GM12878 (cell line): ENCODE measurements around the gene DOCK9. TPM values are rescaled to one million over a fixed set of nuclear protein-coding genes. Genes with fewer than 3 reads are reported as not detected.

ENCODE experiments used
- ATAC-seq: fragments of 200-7000 bp; cut with Tn5 transposase; 3 replicates; pipeline ENCODE4 v1.9.1; 2020; ENCODE audit warnings: mild to moderate bottlenecking, moderate library complexity
- BruUV-seq: library from RNA; stranded (reverse); fragments of 400-500 nt; replicated peaks from 2 replicates; lab custom pipeline; 2021; lab: Mats Ljungman, UMichigan
- CTCF ChIA-PET: fragments of 300-600 bp; sonication (Branson Sonifier 250); formaldehyde crosslinking; extraction: SDS; loops from one replicate; lab custom pipeline; 2021; ENCODE audit warnings: inconsistent platforms; lab: Yijun Ruan, JAX
- POLR2A ChIA-PET: fragments of 350-600 bp; formaldehyde crosslinking; extraction: SDS; loops from one replicate; lab custom pipeline; 2021; ENCODE audit warnings: inconsistent platforms; lab: Charles Lee
- RAD21 ChIA-PET: fragments of 300-600 bp; sonication (Branson Sonifier 250); formaldehyde crosslinking; loops from one replicate; lab custom pipeline; 2023; ENCODE audit warnings: antibody characterized with exemption; ENCODE audit not compliant: unreplicated experiment; lab: Charles Lee
- SMC1A ChIA-PET: fragments of 300-600 bp; sonication (Branson Sonifier 250); formaldehyde crosslinking; loops from one replicate; lab custom pipeline; 2023; ENCODE audit not compliant: unreplicated experiment, uncharacterized antibody; lab: Charles Lee
- DNase-seq: peaks from one replicate; pipeline ENCODE4 v3.0.0-alpha.2; 2011; ENCODE audit warnings: low read depth, low spot score
- FAIRE-seq: peaks from 3 replicates; lab custom pipeline; 2011; peaks lifted over from hg19 to GRCh38; lab: Jason Lieb, UNC
- H2AFZ ChIP-seq: 2 replicates; pipeline ENCODE4 v1.6.0; 2011; ENCODE audit warnings: low read depth, low read length, control low read depth; ENCODE audit not compliant: control insufficient read depth
- H3K27ac ChIP-seq: 2 replicates; pipeline ENCODE4 v1.5.1; 2011; ENCODE audit warnings: control low read depth; ENCODE audit not compliant: control insufficient read depth, insufficient read depth
- H3K27me3 ChIP-seq, 2 experiments: replicated peaks in 1 of 2; 2 replicates each; pipeline versions ENCODE4 v1.6.0 to v1.6.1; 2011; ENCODE audit warnings: low read length in 1 of 2; ENCODE audit not compliant: control insufficient read depth in 2 of 2, insufficient read depth in 2 of 2
- H3K36me3 ChIP-seq, 2 experiments: 2 replicates each; pipeline ENCODE4 v1.5.1; 2011; ENCODE audit warnings: low read length in 1 of 2; ENCODE audit not compliant: control insufficient read depth in 2 of 2, insufficient read depth in 2 of 2
- H3K4me1 ChIP-seq: 2 replicates; pipeline ENCODE4 v1.6.1; 2011; ENCODE audit warnings: mild to moderate bottlenecking, low read length, moderate library complexity, mixed read lengths; ENCODE audit not compliant: control insufficient read depth, insufficient read depth
- H3K4me2 ChIP-seq: 2 replicates; pipeline ENCODE4 v1.6.0; 2011; ENCODE audit warnings: control low read depth; ENCODE audit not compliant: control insufficient read depth, insufficient read depth
- H3K4me3 ChIP-seq: fragments of 200-600 bp; sonication (generic); 2 replicates; pipeline ENCODE4 v1.5.1; 2016
- H3K79me2 ChIP-seq: 2 replicates; pipeline ENCODE4 v1.6.0; 2011; ENCODE audit warnings: low read length; ENCODE audit not compliant: control insufficient read depth, insufficient read depth
- H3K9ac ChIP-seq: 2 replicates; pipeline ENCODE4 v1.8.0; 2011; ENCODE audit warnings: low read length, control low read depth, mixed read lengths; ENCODE audit not compliant: control insufficient read depth, insufficient read depth
- H3K9me3 ChIP-seq: replicated peaks from 3 replicates; pipeline ENCODE4 v1.5.1; 2011; ENCODE audit warnings: mild to moderate bottlenecking, low read length; ENCODE audit not compliant: control insufficient read depth, insufficient read depth
- H4K20me1 ChIP-seq: 2 replicates; pipeline ENCODE4 v1.6.0; 2011; ENCODE audit not compliant: control insufficient read depth, insufficient read depth
- BCL11A ChIP-seq: IDR thresholded peaks from 2 replicates; pipeline ENCODE4 v1.6.1; 2011; ENCODE audit warnings: low read depth, low read length
- CBX3 ChIP-seq: fragments of 200-600 bp; sonication (generic); IDR thresholded peaks from 2 replicates; pipeline ENCODE4 v1.6.1; 2016; ENCODE audit warnings: low read depth, borderline replicate concordance
- ELK1 ChIP-seq: IDR thresholded peaks from 2 replicates; pipeline ENCODE4 v1.6.1; 2012; ENCODE audit warnings: low read depth, low read length, improper control_type of control experiment
- HSF1 ChIP-seq: fragments of 150-350 bp; IDR thresholded peaks from 2 replicates; pipeline ENCODE4 v1.6.1; 2014; ENCODE audit warnings: mild to moderate bottlenecking, low read depth, low read length
- KDM1A ChIP-seq: fragments of 200-600 bp; sonication (generic); IDR thresholded peaks from 2 replicates; pipeline ENCODE4 v1.6.1; 2016; ENCODE audit warnings: borderline replicate concordance
- POU2F2 ChIP-seq: IDR thresholded peaks from 3 replicates; pipeline ENCODE4 v1.6.1; 2011; ENCODE audit warnings: low read depth, mild to moderate bottlenecking, low read length, borderline replicate concordance
- RFX5 ChIP-seq: IDR thresholded peaks from 2 replicates; pipeline ENCODE4 v1.6.1; 2011; ENCODE audit warnings: low read depth, low read length, improper control_type of control experiment
- SPI1 ChIP-seq: IDR thresholded peaks from 2 replicates; pipeline ENCODE4 v1.6.1; 2011; ENCODE audit warnings: low read depth, mild to moderate bottlenecking, low read length, moderate library complexity, borderline replicate concordance; ENCODE audit not compliant: insufficient read depth
- STAT1 ChIP-seq: fragments of 450-650 bp; conservative IDR thresholded peaks from 2 replicates; pipeline ENCODE4 v1.6.1; 2014; ENCODE audit warnings: antibody characterized with exemption, mild to moderate bottlenecking
- SUZ12 ChIP-seq: fragments of 200-600 bp; sonication (generic); IDR thresholded peaks from one replicate; pipeline ENCODE4 v1.6.1; 2018; ENCODE audit warnings: antibody characterized with exemption, mild to moderate bottlenecking; ENCODE audit not compliant: unreplicated experiment
- TAF1 ChIP-seq: IDR thresholded peaks from 2 replicates; pipeline ENCODE4 v1.6.1; 2011; ENCODE audit warnings: mild to moderate bottlenecking, low read depth, low read length, borderline replicate concordance
- ZBTB11 ChIP-seq: fragments of 450-650 bp; formaldehyde crosslinking; IDR thresholded peaks from 2 replicates; pipeline ENCODE4 v1.5.0; 2022; ENCODE audit warnings: mild to moderate bottlenecking, missing genetic modification characterization
- WGBS: methylation state at CpG from one replicate; pipeline ENCODE4 v1.1.6; 2016; ENCODE audit warnings: low lambda C conversion rate; ENCODE audit not compliant: insufficient replicate concordance, insufficient coverage; ENCODE audit errors: missing lambda C conversion rate; 5-methylcytosine and 5-hydroxymethylcytosine counted together
- in situ Hi-C: fragments of 300-500 bp; cut with MboI; formaldehyde crosslinking; loops from 9 replicates; pipeline ENCODE4 v1.14.3; 2018; ENCODE audit warnings: mixed read lengths
- intact Hi-C: fragments of 100-400 bp; cut with micrococcal nuclease; formaldehyde crosslinking; loops from one replicate; pipeline ENCODE4 v1.14.2; 2022; ENCODE audit not compliant: unreplicated experiment
- polyA plus RNA-seq, 11 experiments: library from polyadenylated mRNA; depleted of rRNA in 4 of 11; unstranded in 6 of 11; stranded (reverse) in 5 of 11; fragments of >200 nt; fragmentation: Nextera tagmentation in 4 of 11; fragmentation: Illumina TruSeq in 1 of 11; extraction: Ambion mirVana in 4 of 11; extraction: Trizol in 1 of 11; gene quantifications; 1 replicate in 1 of 11; 2 replicates in 10 of 11; pipeline versions ENCODE4 v1.2.1 to v1.2.3, GENCODE V29; 2011 to 2016; ENCODE audit warnings: inconsistent platforms in 2 of 11, missing spikeins in 2 of 11, low read depth in 1 of 11
- total RNA-seq, 4 experiments: library from RNA; depleted of rRNA in 3 of 4; stranded (reverse); fragments of >200 nt in 3 of 4; fragmentation: Illumina TruSeq in 1 of 4; extraction: Trizol in 1 of 4; gene quantifications; 2 replicates each; pipeline versions ENCODE4 v1.2.1 to v1.2.3, GENCODE V29; 2013 to 2021

DOCK9 gene
- total and polyA plus RNA-seq, 10 of the 15 experiments (the other 5 are each of a cell fraction or from before 2014, with no cell fraction given) = 0.09 to 2.9 (median 0.74) TPM

GRCh38 chr13:98749501-98749900, 228.4 kb downstream of the DOCK9 start:
- no peak overlapping the region for H3K9ac ChIP-seq
- FAIRE-seq (no peak), DNase-seq (no peak), ATAC-seq (no peak)
- POLR2A ChIA-PET = no interaction called here
- no TSS peak for BruUV-seq
- RAD21 ChIA-PET = no interaction called here
- no peaks in the 10 kb centered on the region for H3K79me2 ChIP-seq
- CTCF ChIA-PET = no interaction called here
- H2AFZ ChIP-seq = no peak overlapping the region
- H3K4me2 ChIP-seq = no peak overlapping the region
- intact Hi-C loops = no loop called here
- peaks cover 5% of the 10 kb centered on the region; the same call in 2 of the 3 replicates for H3K9me3 ChIP-seq
- no peak overlapping the region for H3K4me3 ChIP-seq
- H4K20me1 ChIP-seq = no peaks in the 10 kb centered on the region
- no peak overlapping the region for H3K27ac ChIP-seq
- peaks cover 0 to 4% of the 10 kb centered on the region in 2 experiments; a peak in 3 of 4 replicates for H3K27me3 ChIP-seq
- H3K4me1 ChIP-seq = no peaks in the 10 kb centered on the region
- SMC1A ChIA-PET = no interaction called here
- in situ Hi-C loops = no loop called here
- no peaks in the 10 kb centered on the region for H3K36me3 ChIP-seq
- WGBS = 43% methylated on average over 3 of the region's 3 CpGs
- no peak for TF ChIP-seq HSF1
- TF ChIP-seq RFX5 = no peak
- TF ChIP-seq SPI1 = no peak

GRCh38 chr13:98746968-98747367, 230.9 kb downstream of the DOCK9 start:
- Histone ChIP-seq H3K36me3 (no peaks in the 10 kb centered on the region), H2AFZ (no peak overlapping the region), H3K4me3 (no peak overlapping the region), H3K79me2 (no peaks in the 10 kb centered on the region), H4K20me1 (no peaks in the 10 kb centered on the region), H3K4me1 (no peaks in the 10 kb centered on the region), H3K9me3 (no peaks in the 10 kb centered on the region; the same call in 2 of the 3 replicates), H3K4me2 (no peak overlapping the region), H3K27me3 (peaks cover 0 to 3% of the 10 kb centered on the region in 2 experiments), H3K9ac (no peak overlapping the region), H3K27ac (no peak overlapping the region)
- CTCF ChIA-PET = no interaction called here
- WGBS = 65% methylated on average over 8 of the region's 8 CpGs
- no TSS peak for BruUV-seq
- RAD21 ChIA-PET = no interaction called here
- POLR2A ChIA-PET = no interaction called here
- SMC1A ChIA-PET = interaction anchor here (0.9 kb wide), 1 partner anchor 9 kb away, joined by 3 read pairs; no protein-coding TSS in a partner anchor
- ATAC-seq = no peak
- no peak for FAIRE-seq
- DNase-seq = no peak
- intact Hi-C loops (no loop called here), in situ Hi-C loops (no loop called here)
- TF ChIP-seq POU2F2 = no peak
- TF ChIP-seq ELK1 = no peak
- TF ChIP-seq STAT1 = no peak
- TF ChIP-seq KDM1A = no peak
- TF ChIP-seq ZBTB11 = no peak
- TF ChIP-seq CBX3 = no peak
- no peak for TF ChIP-seq SUZ12
- no peak for TF ChIP-seq BCL11A
- no peak for TF ChIP-seq TAF1
